8988T (cell line): ENCODE data around the gene TSPO2.

Source experiments
- DNase-seq: peaks from one replicate; pipeline ENCODE4 v3.0.0; 2011

TSPO2 gene

DNA sequence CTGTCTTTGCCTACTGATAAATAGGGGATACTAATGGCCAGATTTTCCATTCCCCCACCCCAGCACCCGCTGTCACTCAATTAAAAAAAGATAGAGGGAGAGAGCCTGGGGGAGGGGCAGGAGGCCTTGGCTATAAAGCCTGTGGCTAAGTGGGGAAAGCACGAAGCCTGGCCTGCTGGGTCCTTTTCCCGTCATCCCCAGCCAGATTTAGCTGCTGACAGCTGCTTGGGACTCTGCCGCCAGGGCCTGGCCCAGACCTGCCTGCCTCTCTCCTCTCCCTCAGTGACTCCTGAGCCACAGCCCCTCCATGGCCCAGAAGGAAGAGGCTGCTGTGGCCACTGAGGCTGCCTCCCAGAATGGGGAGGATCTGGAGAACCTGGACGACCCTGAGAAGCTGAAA is 10.8 kb downstream of the TSPO2 start, which contains the start of gene APOBEC2:
Gene APOBEC2 (plus strand): TSS at position 162 of the 400 bp plus-strand sequence. CDS start 146 bp downstream, at position 308.
- no peak for DNase-seq

DNA sequence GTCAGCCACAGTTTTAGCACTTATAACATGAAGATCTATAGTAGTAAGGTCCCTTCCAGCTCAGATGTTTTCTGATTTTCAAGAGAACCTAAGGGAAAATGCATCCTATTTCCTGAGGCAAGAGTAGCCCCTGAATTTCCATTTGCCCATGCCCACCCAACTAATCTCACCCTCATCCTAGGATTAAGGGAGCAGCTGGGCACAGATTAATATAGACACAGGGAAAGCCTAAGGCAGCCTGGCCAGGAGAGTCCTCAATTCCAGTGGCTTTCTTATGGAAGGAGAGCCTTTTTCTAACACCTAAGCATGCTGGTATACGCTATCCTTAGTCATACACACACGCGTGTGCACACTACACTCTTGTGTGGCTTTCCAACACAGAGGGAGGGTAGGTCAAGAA is 12.2 kb downstream of the TSPO2 start:
- no peak for DNase-seq

DNA sequence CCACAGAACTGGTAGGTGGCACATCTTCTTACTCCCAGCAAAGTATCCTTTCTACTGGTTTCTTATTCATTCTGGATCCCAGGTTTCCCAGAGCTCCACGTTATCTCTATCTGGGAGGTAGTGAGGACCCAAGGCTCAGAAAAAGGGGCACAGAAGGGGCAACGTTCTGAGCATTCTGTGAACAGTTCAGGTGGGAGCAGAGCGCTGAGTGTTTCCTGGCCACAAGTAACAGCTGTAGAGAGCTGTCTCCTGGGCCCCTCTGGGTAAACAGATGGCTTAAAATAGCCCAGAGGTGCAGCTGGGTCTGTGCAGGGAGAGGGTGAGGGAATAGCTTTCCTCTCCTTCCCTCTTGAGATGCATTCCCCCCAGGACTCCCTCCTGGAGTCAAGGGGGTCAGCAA is 12.9 kb downstream of the TSPO2 start:
- DNase-seq: no peak

DNA sequence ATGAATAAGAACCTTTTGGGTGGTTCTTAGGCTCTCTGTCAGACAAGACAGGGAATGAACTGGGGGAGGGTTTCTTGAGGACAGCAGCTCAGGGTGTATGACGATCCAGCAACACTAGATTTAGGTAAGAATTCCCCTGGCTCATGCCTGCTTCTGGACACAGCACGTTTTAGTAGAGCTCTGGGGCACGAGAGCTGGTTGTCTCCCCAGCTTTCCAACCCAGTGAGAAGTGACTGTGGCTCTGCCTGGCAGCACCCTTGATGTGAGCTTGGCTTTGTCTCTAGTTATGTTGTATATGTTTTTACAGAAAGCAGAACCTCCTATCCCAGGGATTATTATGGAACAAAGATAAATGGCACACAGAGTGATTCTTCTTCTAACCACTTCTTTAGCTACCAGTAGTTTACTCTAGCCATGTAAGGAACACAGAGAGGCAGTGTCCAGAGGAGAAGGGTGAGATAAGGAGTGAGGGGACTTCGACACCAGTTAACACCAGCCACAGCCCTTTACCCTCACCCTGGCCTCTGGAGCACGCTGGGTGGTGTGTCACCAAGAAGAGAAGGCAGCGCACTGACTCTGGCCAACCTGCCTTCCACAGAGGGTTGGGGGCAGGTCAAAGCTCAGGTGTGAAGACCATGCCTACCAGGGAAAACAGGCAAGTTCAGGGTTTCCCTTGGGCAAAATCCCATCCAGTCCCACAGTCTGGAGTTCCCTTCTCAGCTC is 14.7 kb downstream of the TSPO2 start:
- DNase-seq: no peak

DNA sequence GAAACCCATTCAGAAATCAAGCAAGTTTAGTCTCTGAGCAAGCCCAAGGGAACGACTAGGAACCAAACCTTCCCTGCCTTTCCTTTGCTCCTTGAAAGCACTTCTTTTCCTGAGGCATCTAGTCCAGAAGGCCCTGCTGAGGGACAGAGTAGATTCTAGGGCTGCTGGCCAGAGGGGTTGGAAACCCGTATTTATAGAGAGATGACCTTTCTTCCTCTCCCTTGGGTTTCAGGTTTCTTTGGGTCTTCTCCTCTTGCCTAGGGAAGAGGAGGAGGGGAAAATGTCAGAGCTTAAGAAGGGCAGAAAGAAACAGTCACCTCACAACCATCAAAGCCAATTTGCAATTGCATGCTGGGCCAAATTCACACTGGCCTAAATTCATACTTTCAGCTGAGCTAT is 16.5 kb downstream of the TSPO2 start:
- DNase-seq: no peak

DNA sequence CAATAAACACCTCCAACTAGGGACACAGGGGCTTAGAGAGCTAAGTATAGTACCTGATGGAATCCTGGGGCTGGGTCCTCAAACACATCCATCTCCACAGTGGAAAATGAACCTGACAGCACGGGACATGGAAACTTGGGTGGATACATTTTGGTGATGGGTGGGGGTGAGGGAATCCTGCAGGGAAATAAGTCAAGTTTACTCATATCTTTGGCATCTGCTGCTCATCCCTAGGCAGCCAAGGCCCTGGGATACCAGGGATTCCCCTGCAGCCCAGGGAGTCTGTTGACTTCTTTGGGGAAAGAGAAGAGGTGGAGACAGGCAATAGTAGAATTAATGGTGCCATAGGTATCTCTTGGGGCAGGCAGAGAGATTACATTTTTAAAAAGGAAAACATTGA is 17.3 kb downstream of the TSPO2 start:
- DNase-seq: no peak

DNA sequence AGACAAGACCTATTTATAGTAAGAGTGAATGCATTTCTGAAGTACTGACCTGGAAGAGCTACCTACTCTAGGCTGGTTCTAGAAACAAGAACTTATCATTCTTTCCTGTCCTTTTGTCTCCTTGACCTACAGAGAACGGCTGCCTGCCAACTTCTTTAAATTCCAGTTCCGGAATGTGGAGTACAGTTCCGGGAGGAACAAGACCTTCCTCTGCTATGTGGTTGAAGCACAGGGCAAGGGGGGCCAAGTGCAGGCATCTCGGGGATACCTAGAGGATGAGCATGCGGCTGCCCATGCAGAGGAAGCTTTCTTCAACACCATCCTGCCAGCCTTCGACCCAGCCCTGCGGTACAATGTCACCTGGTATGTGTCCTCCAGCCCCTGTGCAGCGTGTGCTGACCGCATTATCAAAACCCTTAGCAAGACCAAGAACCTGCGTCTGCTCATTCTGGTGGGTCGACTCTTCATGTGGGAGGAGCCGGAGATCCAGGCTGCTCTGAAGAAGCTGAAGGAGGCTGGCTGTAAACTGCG is 19.0 kb downstream of the TSPO2 start:
- no peak for DNase-seq

DNA sequence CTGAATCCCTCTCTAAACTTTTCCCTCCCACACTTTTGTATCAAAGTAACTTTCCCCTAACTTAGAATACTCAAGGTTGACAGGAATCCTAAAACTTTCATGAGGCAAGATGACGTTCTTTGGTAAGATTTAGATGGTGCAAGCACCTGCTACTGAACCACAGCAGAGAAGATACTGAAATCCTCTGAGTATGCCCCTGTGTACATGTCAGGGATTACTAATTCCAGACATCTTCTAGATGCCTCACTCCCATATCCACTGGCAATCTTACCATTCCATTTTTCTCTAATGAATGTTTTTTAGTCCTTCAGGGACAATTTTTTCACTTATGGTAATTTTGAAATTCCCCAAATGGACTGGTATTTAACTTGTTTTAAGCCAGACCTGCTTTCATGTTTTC is 19.8 kb downstream of the TSPO2 start:
- no peak for DNase-seq

DNA sequence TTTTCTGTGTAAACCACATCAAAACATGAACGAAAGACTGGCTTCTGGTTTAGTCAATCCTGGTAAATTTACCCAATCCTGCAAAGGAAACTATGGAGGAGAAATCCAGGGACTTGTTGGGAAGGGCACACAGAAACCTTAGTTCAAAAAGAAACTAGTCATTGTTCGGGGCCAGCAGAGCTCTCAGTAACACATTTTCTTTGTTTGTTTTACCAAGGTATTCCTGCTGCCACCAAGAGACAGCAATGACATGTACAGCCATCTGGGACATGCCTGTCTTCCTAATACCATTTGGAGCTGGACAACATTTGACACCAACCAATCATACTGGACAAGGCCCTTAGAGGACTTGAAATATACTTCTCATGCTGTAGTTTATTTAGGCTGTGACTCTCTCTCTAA is 21.6 kb downstream of the TSPO2 start:
- DNase-seq: no peak

DNA sequence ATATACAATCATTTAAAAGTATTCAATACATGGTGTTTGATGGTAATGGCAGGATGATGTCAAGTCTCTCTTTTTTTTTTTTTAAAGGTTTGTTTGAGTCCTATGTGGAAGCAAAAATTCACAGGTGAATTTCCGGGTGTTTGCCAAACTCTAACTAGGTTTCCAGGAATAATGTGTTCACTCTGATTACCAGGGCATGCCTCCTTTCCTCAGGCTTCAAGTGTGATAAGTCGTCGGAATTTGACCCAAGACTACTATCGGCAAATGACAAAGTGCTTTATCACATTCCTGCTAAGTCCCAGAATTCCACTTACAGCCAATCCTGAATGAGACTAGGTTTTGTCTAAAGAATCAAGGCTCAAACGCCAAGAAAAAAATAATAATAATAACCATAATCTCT is 22.6 kb downstream of the TSPO2 start:
- no peak for DNase-seq

DNA sequence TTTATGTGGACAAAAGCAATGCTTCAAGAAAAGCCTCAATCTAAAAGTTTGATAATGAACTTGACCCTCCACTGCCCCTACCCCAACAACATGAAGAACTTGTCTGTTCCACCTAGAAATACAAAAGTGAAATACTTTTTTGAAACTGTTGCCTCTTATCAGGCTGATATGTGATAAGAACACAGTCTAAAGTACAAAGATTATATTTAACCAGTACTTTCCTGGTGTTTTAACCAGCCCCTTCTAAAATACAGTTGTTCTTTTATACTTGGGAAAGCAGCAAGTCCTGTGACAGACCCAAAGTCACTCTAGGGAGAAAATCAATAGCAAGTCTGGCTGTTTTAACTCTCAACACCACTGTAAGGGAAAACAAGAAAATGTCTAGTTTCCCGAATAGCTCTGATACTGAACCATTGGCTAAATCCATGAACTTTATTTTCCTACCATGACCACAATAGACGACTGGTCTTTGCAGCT is 23.3 kb downstream of the TSPO2 start:
- no peak for DNase-seq

DNA sequence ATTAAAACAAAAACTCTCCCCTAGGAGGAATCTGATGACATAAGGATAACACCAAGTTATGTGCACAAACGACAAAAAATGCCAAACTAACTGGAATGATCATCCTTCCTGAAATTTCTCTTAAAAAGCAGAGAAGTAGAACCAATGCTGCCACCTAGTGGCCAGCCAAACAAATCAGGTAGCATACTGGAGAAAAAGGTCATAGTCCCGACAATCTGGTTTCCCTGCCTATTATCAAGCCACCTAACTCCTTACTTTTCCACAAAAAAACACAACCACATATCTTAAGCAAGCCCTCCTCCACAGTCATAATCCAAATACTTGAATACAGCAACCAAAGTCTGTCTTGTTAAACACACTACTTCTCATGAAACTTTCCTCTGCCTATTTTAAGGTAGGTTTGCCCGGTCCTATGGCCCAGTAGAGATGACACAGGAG is 24.6 kb downstream of the TSPO2 start:
- DNase-seq: no peak

DNA sequence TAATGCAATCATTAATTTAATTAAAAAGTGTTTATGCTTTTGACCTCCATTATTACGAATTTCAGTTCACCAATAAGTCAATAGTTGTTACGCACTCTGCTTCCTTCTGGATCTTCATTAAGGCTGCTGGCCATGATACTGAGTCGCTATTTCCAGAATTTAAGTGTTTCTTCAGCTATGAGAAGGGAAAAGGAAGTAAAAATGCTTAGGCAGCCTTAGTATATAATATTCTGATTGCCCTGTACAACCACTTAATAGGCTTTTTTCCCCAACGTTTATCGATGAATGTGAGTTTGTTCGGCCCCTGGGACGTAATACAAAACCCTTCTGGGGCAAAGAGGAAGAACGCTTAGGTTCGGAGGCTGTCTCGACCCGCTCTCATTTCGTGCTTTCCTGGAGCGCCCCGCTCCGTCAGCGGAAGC is 29.2 kb downstream of the TSPO2 start:
- no peak for DNase-seq

DNA sequence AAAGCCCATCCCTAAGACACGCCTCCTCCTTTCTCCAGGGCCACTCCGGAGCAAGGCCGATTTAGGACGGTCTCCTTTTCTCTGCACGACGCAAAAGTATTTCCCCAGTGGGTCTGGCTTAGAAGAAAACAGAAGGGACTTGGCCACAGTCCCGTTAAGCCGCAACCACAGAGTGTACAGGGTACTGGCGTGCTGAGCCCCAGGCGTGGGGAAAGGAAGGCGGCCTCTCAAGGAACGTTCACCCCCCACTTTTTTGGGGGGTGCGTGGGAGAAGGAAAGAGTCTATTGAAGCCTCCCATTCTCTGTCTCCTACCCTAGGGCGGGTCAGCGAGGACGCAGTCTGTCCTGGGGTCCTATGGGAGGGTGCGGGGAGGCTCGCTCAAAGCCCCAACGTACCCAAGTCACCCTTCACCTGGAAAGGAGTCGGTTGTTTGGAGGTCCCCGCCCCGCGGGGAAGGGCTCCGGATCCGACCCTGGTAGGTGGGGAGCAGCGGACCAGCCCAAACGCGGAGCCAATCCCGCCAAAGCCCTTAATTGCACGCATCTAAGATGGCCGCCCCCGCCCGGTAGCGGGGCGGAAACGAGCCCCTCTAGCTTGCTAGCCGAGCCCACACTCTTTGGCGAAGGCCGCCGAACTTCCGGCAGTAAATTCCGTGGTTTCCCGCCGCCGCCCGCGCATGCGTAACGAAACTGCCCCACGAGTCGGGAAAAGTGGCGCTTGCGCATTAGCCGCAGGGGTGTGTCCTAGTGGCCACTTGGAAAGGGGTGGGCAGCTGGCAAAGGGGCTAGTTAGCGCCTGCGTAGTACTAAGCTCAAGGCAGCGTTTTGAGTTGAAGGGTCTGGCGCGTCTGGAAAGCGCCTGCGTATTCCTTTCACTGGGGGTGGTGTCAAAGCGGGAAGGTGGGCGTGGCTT is 29.9 kb downstream of the TSPO2 start, which contains the start of gene OARD1:
Gene OARD1 (minus strand): TSS at position 434 of the 913 bp plus-strand sequence. CDS start 722 bp downstream, outside the sequence.
- peak; percentile 80 for DNase-seq

DNA sequence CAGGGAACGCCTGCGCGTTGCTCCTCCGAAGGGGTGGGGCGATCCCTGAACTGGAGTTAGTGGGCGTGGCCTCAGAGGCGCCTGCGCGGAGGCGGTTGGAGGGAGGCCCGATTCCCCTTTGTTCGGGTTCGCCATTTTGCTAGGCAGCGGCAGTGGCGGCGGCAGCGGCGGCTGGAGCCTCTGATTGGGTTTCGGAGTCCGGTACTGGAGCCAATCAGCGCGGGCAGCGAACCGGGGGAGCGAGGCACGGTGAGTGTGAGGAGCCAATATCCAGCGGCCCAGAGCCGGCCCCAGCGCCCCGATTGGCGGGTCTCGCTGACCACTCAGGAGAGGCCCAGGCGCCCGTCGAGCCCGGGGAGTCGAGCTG is 30.6 kb downstream of the TSPO2 start, which contains the start of gene NFYA:
Gene NFYA (plus strand): TSS at position 139 of the 367 bp plus-strand sequence. CDS start 6,116 bp downstream, outside the sequence.
- DNase-seq: peak; percentile 92

DNA sequence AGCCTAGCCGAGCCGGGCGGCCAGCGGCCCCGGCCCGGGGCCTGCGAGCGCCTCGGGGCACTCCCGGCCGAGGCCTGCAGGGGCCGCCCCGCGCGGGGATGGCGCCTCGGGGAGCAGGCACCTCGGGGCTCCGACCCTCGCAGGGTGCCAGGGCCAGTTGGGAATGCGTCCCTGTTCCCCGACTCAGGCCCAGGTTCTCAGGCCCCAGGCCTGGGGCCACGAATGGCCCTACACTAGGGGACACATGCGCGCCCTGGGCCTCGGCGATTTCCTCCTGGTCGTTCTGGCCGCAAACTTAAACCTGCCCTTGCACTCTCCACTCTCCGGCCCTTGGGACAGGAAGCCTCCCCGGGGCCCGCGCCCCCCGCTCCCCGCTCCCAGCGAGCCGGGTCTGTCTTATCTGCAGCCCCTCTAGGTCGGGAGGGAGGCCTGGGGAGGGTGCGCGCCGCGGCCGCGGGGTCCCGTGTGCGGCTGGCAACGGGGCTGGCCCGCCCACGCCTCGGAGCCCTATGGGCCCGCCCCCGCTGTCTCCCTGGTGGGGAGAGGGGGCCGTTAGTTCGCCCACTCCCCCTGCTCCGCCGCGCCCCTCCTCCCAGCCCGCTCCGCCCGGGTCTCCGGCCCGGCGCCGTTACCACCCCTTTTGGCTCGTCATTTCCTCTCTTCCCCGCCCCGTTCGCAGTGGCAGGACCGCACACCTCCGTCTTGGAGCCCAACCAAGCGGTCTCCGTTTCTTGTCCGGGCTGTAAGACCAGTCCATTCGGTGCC is 31.1 kb downstream of the TSPO2 start:
- DNase-seq: peak; percentile 51

DNA sequence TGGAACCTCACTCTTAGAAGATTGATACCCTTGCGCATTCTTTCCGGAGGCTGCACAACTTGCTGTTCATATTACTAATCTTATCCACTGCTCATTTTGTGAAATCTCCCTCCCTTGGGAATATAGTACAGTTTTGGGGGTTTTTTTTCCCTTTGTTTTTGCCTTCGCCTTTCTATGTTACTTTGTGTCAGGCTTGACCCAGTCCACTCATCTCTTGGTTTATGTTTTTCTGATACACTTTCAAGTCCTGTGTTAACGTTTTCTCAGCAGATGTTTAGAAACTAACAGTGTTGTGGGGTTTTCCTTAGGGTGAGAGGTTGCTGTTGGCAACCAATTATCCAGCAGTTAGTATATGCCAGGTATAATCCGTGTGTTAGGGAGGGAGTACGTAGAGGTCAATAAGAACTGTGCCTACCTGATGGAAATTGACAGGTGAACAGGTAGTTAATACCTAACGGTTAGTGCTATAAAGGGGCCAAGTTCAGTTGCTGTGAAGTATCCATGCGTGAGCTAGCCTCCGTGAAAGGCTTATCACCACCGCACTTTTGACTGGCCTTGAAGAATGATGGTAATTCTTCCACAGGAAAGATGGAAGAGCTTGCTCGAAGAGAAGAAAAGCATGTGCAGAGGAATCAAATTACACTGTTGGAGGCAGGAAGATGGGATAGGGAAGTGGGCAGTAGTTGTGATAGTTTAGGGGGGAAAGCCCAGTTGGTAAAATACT is 31.9 kb downstream of the TSPO2 start:
- no peak for DNase-seq

DNA sequence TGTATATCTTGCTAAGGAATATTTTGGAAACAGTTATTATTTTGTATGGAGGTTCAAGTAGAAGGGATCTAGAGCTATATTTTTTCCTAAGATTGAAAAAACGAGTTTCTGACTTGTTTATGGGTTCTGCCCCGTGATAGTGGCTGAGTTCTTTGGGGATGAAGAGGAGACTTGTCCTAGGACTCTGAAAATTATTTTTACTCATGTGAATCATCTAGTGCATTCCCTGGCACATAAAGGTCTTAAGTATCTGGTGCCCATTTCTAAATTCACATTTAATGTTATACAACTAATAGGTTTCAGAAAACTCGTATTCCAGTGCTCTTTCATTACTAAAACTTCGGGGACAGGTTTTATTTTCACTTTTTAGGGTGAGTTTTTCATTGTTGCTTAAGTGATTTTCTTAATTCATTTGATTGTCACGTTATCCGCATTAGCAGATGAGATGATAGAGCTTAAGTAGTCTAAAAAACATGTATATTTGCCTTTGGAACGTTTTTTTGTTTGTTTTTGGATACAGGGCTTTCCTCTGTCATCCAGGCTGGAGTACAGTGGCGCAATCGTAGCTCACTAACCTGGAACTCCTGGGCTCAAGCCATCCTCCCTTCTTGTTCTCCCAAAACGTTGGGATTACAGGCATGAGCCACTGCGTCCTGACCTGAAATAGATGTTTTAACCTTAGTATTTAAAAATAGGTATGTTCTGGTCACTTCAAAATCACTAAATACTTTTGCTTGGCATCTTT is 32.6 kb downstream of the TSPO2 start:
- DNase-seq: no peak

DNA sequence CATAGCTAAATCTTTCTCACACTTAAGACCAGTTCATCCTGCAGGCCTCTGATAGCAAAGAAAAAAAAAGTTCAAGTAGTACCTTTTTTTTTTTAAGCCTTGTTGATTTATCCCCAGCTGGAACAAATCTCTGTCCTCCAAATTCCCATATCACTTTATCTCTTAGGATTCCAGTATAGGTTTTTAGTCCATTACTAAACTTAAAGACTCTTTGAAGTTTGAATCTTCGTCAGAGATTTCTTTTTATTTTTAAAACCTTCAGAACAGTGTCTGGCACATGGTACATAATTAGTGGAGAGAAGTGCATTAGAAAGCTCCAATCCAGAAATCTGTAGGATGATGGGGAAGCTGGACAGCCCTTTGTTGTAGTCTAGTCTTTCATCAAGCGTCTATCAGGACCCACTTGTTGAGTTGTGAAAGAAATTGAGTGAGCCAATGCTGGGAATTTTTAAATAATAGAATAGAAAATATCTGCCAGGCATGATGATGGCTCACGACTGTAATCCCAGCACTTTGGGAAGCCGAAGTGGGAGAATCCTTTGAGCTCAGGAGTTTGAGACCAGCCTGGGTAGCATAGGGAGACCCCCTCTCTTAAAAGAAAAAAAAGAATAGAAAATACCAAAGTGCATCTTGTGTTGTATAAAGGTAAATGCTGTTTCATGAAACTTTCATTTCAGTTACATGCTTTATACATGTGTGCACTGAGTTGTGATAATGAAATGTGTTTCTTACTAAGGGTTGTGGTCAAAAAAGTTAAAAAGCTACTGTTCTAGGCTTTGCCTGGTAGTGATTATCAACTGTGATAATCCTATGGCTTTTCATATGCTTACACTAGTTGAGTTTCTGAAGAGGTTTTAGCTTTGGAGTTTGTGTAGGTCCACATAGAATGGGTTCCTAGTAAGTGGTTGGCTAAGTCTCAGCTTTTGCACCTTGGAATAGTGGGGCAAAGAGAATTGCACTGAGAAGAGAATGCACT is 33.7 kb downstream of the TSPO2 start:
- DNase-seq: no peak

DNA sequence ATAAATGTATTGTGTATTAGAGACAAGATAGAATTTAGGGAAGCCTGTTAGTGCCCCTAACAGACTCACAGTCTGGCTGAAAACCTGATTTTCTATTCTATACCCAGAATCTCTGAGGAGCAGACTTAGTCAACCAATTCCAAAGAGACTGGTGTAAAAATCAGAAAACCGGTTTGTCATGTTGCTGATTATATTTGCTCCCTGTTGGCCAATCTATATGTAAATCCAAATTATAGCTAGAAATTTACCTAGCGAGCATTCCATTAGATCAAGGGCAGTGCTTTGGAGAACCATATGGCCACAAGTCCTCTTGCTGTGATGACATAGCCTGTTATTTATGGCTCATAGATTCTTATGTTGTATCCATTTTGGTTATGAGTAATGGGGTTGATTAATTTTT is 35.3 kb downstream of the TSPO2 start:
- no peak for DNase-seq
